GM13977 (cell line): ENCODE results near the gene SLC41A3.

Source experiments
- DNase-seq: peaks from one replicate; pipeline ENCODE4 v3.0.0; 2012; ENCODE audit warnings: low spot score
- CTCF ChIP-seq: IDR thresholded peaks from 2 replicates; pipeline ENCODE4 v1.5.1; 2012; ENCODE audit warnings: mild to moderate bottlenecking, control low read depth; ENCODE audit not compliant: insufficient read depth; ENCODE audit errors: extremely low read depth, missing control alignments
- in situ Hi-C: fragments of 300-500 bp; cut with MboI; formaldehyde crosslinking; loops from one replicate; pipeline ENCODE4 v1.12.0; 2022; ENCODE audit warnings: low sequenced_read_pairs, low pct_unique_long_range_greater_than_20kb, mixed read lengths, inconsistent platforms; ENCODE audit not compliant: unreplicated experiment

The SLC41A3 gene

GRCh38 chr3:126021224-126021623 lies 62.7 kb downstream of the SLC41A3 start:
- no peak for DNase-seq
- in situ Hi-C loops: no loop called here

GRCh38 chr3:126019683-126020082 lies 64.2 kb downstream of the SLC41A3 start:
- no peak for TF ChIP-seq CTCF
- DNase-seq: no peak
- in situ Hi-C loops: no loop called here

More at GRCh38 chr3:126021224-126021623, 62.7 kb downstream of the SLC41A3 start:
- no peak for TF ChIP-seq CTCF

GRCh38 chr3:126018995-126019394 lies 64.9 kb downstream of the SLC41A3 start:
- no peak for DNase-seq
- in situ Hi-C loops: no loop called here

GRCh38 chr3:126018545-126018944 lies 65.4 kb downstream of the SLC41A3 start:
- in situ Hi-C loops: no loop called here
- no peak for TF ChIP-seq CTCF
- DNase-seq: no peak

More at GRCh38 chr3:126018995-126019394, 64.9 kb downstream of the SLC41A3 start:
- TF ChIP-seq CTCF: no peak

- no peak for TF ChIP-seq CTCF
- in situ Hi-C loops: no loop called here
- DNase-seq: no peak
These were observed 66.6 kb downstream of the SLC41A3 start for GRCh38 chr3:126017362-126017761.

GRCh38 chr3:126016616-126017015 lies 67.3 kb downstream of the SLC41A3 start:
- in situ Hi-C loops: no loop called here
- TF ChIP-seq CTCF: no peak
- no peak for DNase-seq

GRCh38 chr3:126015075-126015474 lies 68.8 kb downstream of the SLC41A3 start:
- in situ Hi-C loops: no loop called here
- TF ChIP-seq CTCF: no peak
- no peak for DNase-seq
